Sigmoid colon (tissue), 7 donors: ENCODE data around the gene WWC1. TPM values are rescaled to one million over a fixed set of nuclear protein-coding genes. Genes with fewer than 3 reads are reported as not detected.

Experiments
- DNase-seq: peaks from one replicate; pipeline ENCODE4 v3.0.0-alpha.2; 2019
- H3K27ac ChIP-seq, 4 donors: fragments of 200-600 bp; sonication (generic); one replicate each; pipeline ENCODE4 v1.5.1; 2016 to 2019; ENCODE audit warnings: mild to moderate bottlenecking in 1 of 4
- H3K27me3 ChIP-seq, 3 donors: fragments of 200-600 bp; sonication (generic); one replicate each; pipeline ENCODE4 v1.5.1; 2019; ENCODE audit warnings: mild to moderate bottlenecking in 1 of 3
- H3K36me3 ChIP-seq, 4 donors: fragments of 200-600 bp; sonication (generic); one replicate each; pipeline ENCODE4 v1.5.1; 2016 to 2019
- H3K4me1 ChIP-seq, 4 donors: fragments of 200-600 bp; sonication (generic); one replicate each; pipeline ENCODE4 v1.5.1; 2017 to 2019
- H3K4me3 ChIP-seq, 4 donors: fragments of 200-600 bp; sonication (generic); one replicate each; pipeline ENCODE4 v1.5.1; 2017 to 2019; ENCODE audit warnings: mild to moderate bottlenecking in 2 of 4, moderate library complexity in 1 of 4
- H3K9me3 ChIP-seq, 4 donors: fragments of 200-600 bp in 3 of 4; sonication (generic) in 3 of 4; one replicate each; pipeline versions ENCODE4 v1.5.1 to v1.6.1; 2013 to 2019
- EP300 ChIP-seq, 4 donors: sonication (generic); formaldehyde crosslinking; IDR thresholded peaks; one replicate each; pipeline ENCODE4 v1.6.1; 2017; ENCODE audit warnings: antibody characterized with exemption in 4 of 4
- POLR2A ChIP-seq, 2 donors: fragments of 450-650 bp; IDR thresholded peaks; one replicate each; pipeline ENCODE4 v1.6.1; 2016; ENCODE audit warnings: antibody characterized with exemption in 2 of 2, mild to moderate bottlenecking in 2 of 2, moderate library complexity in 2 of 2
- POLR2AphosphoS5 ChIP-seq, 4 donors: sonication (generic); formaldehyde crosslinking; IDR thresholded peaks; one replicate each; pipeline ENCODE4 v1.6.1; 2017; ENCODE audit warnings: antibody characterized with exemption in 4 of 4
- WGBS, 2 donors: extraction: QIAGEN DNeasy Blood & Tissue Kit; methylation state at CpG; one replicate each; pipeline ENCODE4 v1.1.7; 2013; 5-methylcytosine and 5-hydroxymethylcytosine counted together
- intact Hi-C: fragments of 100-400 bp; cut with DNase I; formaldehyde crosslinking; loops from one replicate; pipeline ENCODE4 v1.15.1; 2023
- polyA plus RNA-seq, 3 donors: library from polyadenylated mRNA; stranded (reverse); fragments of 200-250 nt; gene quantifications; one replicate each; pipeline ENCODE4 v1.2.3, GENCODE V29; 2013
- total RNA-seq, 4 donors: library from RNA; depleted of rRNA; stranded (reverse); fragments of >200 nt; gene quantifications; one replicate each; pipeline ENCODE4 v1.1.0, GENCODE V29; 2016
- TF ChIP-seq, protein P1 (sequence below), 4 experiments: fragments of 450-650 bp in 3 of 4; fragments of 200-600 bp in 1 of 4; IDR thresholded peaks; one replicate each; pipeline ENCODE4 v1.5.1; 2016 to 2019; ENCODE audit warnings: antibody characterized with exemption in 4 of 4, mild to moderate bottlenecking in 3 of 4, moderate library complexity in 2 of 4
- donor health status: healthy with polysubstance abuse.
- donor health status: Bipolar disorder and iron deficiency.
- donor health status: healthy.

WWC1 gene
- total and polyA plus RNA-seq, 7 donors, result 0.27 to 15.4 (median 6.2) TPM; not detected in 1

DNA sequence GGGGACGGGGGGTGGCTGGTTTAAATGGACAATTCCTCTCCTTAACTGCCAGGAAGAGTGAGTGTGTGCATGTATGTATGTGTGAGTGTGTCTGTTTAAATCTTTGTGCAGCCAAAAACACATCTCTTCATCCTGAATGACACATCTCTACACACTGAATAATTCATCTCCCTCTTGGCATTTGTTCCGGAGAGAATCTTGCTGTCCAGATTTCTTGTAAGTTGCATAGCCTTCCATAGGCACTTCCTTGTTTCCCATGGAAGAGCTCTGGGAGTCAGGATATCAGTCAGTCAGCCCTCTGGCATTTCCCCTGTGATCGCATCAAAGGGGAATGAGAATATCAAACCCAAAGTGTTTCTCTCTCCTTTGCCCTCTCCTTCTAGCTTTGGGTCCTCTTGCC, 74.7 kb downstream of the WWC1 start:
- Histone ChIP-seq H3K9me3 (no peaks in the 10 kb centered on the region), H3K36me3 (no peaks in the 10 kb centered on the region), H3K27me3 (no peaks in the 10 kb centered on the region), H3K4me1 (no peaks in the 10 kb centered on the region), H3K27ac (no peak overlapping the region), H3K4me3 (no peak overlapping the region)
- 77 to 80% methylated on average over 3 of the region's 3 CpGs for WGBS, 2 donors
- intact Hi-C loops, result no loop called here
- TF ChIP-seq, protein P1, sequence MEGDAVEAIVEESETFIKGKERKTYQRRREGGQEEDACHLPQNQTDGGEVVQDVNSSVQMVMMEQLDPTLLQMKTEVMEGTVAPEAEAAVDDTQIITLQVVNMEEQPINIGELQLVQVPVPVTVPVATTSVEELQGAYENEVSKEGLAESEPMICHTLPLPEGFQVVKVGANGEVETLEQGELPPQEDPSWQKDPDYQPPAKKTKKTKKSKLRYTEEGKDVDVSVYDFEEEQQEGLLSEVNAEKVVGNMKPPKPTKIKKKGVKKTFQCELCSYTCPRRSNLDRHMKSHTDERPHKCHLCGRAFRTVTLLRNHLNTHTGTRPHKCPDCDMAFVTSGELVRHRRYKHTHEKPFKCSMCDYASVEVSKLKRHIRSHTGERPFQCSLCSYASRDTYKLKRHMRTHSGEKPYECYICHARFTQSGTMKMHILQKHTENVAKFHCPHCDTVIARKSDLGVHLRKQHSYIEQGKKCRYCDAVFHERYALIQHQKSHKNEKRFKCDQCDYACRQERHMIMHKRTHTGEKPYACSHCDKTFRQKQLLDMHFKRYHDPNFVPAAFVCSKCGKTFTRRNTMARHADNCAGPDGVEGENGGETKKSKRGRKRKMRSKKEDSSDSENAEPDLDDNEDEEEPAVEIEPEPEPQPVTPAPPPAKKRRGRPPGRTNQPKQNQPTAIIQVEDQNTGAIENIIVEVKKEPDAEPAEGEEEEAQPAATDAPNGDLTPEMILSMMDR (IDR thresholded peaks at IDR 0.05), result no peak
- TF ChIP-seq EP300 (IDR thresholded peaks at IDR 0.05) (no peak), POLR2AphosphoS5 (IDR thresholded peaks at IDR 0.05) (no peak), POLR2A (IDR thresholded peaks at IDR 0.05) (no peak)
- DNase-seq, result no peak

DNA sequence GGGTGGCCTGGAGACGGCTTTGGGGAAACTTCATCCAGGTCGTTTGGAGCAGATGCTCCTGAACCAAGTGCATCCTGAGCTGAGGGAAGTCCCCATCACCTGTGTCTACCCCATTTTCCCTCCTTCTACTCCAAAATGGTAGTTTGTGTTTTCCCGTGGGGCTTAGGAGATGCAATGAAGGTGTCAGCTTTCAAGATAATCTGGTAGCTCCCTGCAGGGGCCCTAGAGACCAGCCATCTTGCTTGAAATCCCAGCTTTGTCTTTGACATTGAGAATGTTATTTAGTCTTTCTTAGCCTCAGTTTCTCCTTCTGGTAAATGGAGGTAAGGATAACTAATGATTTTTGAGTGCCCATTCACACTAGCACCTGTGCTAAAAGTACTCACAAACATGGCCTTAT, 77.4 kb downstream of the WWC1 start:
- no peak overlapping the region for H3K4me3 ChIP-seq
- no peaks in the 10 kb centered on the region for H3K9me3 ChIP-seq
- no peaks in the 10 kb centered on the region for H3K4me1 ChIP-seq
- no peaks in the 10 kb centered on the region for H3K27me3 ChIP-seq
- H3K27ac ChIP-seq, result no peak overlapping the region
- 84 to 91% methylated on average over 3 of the region's 3 CpGs for WGBS, 2 donors
- no peak for DNase-seq
- intact Hi-C loops, result no loop called here
- TF ChIP-seq POLR2AphosphoS5 (IDR thresholded peaks at IDR 0.05), result no peak
- no peak for TF ChIP-seq EP300 (IDR thresholded peaks at IDR 0.05)
- TF ChIP-seq POLR2A (IDR thresholded peaks at IDR 0.05), result no peak
- TF ChIP-seq, protein P1 (IDR thresholded peaks at IDR 0.05), result no peak
- no peaks in the 10 kb centered on the region for H3K36me3 ChIP-seq

DNA sequence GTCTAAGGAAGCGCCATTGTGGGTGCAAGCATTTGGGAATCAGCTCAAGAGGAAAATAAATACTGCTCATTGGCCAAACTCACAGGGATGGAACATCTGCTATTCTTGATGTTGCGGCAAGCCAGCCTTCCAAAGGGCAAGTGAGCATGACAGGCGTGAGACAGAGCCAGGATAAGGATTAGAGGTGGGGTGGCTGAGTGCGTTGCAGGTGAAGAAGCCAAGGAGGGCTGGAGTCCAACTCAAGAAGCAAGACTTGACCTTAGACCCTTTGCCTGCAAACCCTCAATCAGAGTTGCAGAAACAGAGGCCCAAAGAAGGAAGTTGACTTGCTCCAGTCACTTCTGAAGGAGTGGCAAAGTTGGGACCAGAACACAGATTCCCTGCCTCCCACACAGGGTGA, 79.4 kb downstream of the WWC1 start:
- intact Hi-C loops, result no loop called here
- H3K4me3 ChIP-seq, result no peak overlapping the region
- no peak overlapping the region for H3K27ac ChIP-seq
- TF ChIP-seq POLR2A (IDR thresholded peaks at IDR 0.05) (no peak), EP300 (IDR thresholded peaks at IDR 0.05) (no peak), POLR2AphosphoS5 (IDR thresholded peaks at IDR 0.05) (no peak)
- TF ChIP-seq, protein P1 (IDR thresholded peaks at IDR 0.05), result no peak
- no peaks in the 10 kb centered on the region for H3K4me1 ChIP-seq
- no peak for DNase-seq
- no peaks in the 10 kb centered on the region for H3K27me3 ChIP-seq
- H3K36me3 ChIP-seq, result no peaks in the 10 kb centered on the region
- 76 to 84% methylated on average over 4 of the region's 4 CpGs for WGBS, 2 donors
- no peaks in the 10 kb centered on the region for H3K9me3 ChIP-seq

DNA sequence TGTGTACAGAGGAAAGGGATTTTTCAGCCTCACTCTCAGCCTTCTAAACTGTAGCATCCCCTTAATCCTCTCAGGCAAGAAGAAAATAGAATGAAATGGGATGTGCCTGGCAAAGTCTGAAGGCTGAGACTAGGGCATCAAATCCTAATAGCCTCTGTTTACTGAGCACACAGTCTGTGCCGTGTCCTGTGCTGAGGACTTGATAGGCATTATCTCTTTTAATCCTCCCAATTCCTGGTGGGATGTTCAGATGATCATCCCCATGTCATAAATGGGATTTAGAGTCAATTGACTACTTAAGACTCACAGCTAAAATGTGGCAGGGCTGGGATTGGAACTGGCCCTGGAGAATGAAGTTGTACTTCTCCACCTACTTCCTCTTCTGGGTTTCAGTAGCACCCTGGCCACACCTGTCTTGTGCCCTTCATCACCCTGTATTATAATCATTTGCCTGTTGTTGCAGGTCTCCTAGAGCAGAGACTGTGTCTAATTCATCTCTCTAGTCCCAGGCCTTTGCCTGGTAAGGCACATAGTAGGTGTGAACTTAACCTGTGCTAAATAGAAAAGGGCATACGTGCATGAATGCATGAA, 81.0 kb downstream of the WWC1 start:
- whole genome bisulfite sequencing, 2 donors, result 78 to 81% methylated on average over 2 of the region's 2 CpGs
- TF ChIP-seq POLR2AphosphoS5 (IDR thresholded peaks at IDR 0.05) (no peak), EP300 (IDR thresholded peaks at IDR 0.05) (no peak)
- Histone ChIP-seq H3K9me3 (no peaks in the 10 kb centered on the region), H3K27me3 (no peaks in the 10 kb centered on the region), H3K36me3 (no peaks in the 10 kb centered on the region), H3K4me3 (no peak overlapping the region), H3K4me1 (no peaks in the 10 kb centered on the region), H3K27ac (no peak overlapping the region)
- no peak for DNase-seq
- intact Hi-C loops, result no loop called here

DNA sequence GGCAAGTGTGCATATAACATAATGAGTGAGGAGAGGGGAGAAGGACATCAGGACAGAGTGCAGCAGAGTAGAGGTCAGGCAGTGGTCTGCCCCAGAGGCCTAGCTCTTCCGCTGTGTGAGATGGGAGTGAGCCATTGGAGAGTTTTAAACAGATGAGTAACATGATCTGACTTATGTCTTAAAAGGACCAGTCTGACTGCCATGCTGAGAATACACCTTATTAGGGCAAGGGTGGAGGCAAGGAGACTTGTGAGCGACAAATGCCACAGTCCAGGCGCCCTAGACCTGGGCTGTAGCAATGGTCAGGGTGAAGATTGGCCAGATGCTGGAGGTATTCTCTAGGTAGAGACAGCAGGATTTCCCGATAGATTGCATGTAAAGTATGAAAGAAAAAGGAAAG, 83.1 kb downstream of the WWC1 start:
- 94 to 95% methylated on average over 4 of the region's 4 CpGs for WGBS, 2 donors
- TF ChIP-seq POLR2A (IDR thresholded peaks at IDR 0.05), result no peak
- TF ChIP-seq, protein P1 (IDR thresholded peaks at IDR 0.05), result no peak
- no peak for TF ChIP-seq POLR2AphosphoS5 (IDR thresholded peaks at IDR 0.05)
- no peak for TF ChIP-seq EP300 (IDR thresholded peaks at IDR 0.05)
- DNase-seq, result no peak
- no peaks in the 10 kb centered on the region for H3K27me3 ChIP-seq
- intact Hi-C loops, result no loop called here
- no peaks in the 10 kb centered on the region for H3K9me3 ChIP-seq
- no peaks in the 10 kb centered on the region for H3K4me1 ChIP-seq
- H3K27ac ChIP-seq, result no peak overlapping the region
- no peak overlapping the region for H3K4me3 ChIP-seq
- H3K36me3 ChIP-seq, result no peaks in the 10 kb centered on the region
